ENCODE measurements around the gene FCN1.

GRCh38 chr9:134915046-134915985, 2.4 kb downstream of the FCN1 start:
- TF ChIP-seq CTCF (IDR thresholded peaks at IDR 0.05) (no peak), ZFX (IDR thresholded peaks at IDR 0.05; ENCODE audit: borderline replicate concordance) (no peak)
